Measurements from ENCODE around the gene NOTO.

GRCh38 chr2:73249636-73250035, 47.3 kb downstream of the NOTO start:
- no peak for TF ChIP-seq POLR2AphosphoS5 (IDR thresholded peaks at IDR 0.05; ENCODE audit: low read depth, low read length)
- TF ChIP-seq POLR2A (IDR thresholded peaks at IDR 0.05; ENCODE audit: low read depth, low read length), result no peak
